ENCODE data around the gene CSNK1A1.

- TF ChIP-seq ZFX (IDR thresholded peaks at IDR 0.05) (no peak), POLR2AphosphoS5 (IDR thresholded peaks at IDR 0.05; ENCODE audit: low read depth, low read length) (no peak), POLR2A (IDR thresholded peaks at IDR 0.05; ENCODE audit: borderline replicate concordance, extremely low read depth, insufficient read depth, insufficient read length) (no peak), CTCF (IDR thresholded peaks at IDR 0.05 in 2 of 3, conservative IDR thresholded peaks at IDR 0.05 in 1 of 3; ENCODE audit: borderline replicate concordance in 1 of 3, insufficient read depth in 1 of 3, low read depth in 2 of 3, low read length in 2 of 3) (no peak), RAD21 (IDR thresholded peaks at IDR 0.05; ENCODE audit: low read depth) (no peak)
Observed at GRCh38 chr5:149586708-149587318, 35.6 kb upstream of the CSNK1A1 start.
